ENCODE results near the gene TBC1D17. TPM values are rescaled to one million over a fixed set of nuclear protein-coding genes. Genes with fewer than 3 reads are reported as not detected.

The TBC1D17 gene
- total RNA-seq, 4 donors from 2014 or later: 47.7 to 56.5 (median 49.0) TPM

- Histone ChIP-seq H3K27me3 (no peaks in the 10 kb centered on the region), H3K36me3 (peaks cover 3 to 53% (median 9%) of the 10 kb centered on the region in 3 donors), H3K9me3 (no peaks in the 10 kb centered on the region), H3K27ac (no peak overlapping the region), H3K4me1 (peaks cover 0 to 18% (median 7%) of the 10 kb centered on the region in 4 donors), H3K4me3 (no peak overlapping the region)
- no peak for DNase-seq (ENCODE audit: low spot score in 2 of 2)
- TF ChIP-seq EP300 (IDR thresholded peaks at IDR 0.05) (no peak), CTCF (IDR thresholded peaks at IDR 0.05) (no peak), POLR2A (IDR thresholded peaks at IDR 0.05) (no peak)
- WGBS, 2 donors: 94 to 96% methylated on average over 15 to 20 of the region's 23 CpGs
Measured at GRCh38 chr19:49889038-49889686, 11.7 kb downstream of the TBC1D17 start.

- no peaks in the 10 kb centered on the region for H3K27me3 ChIP-seq
- H3K27ac ChIP-seq: no peak overlapping the region
- H3K36me3 ChIP-seq: peaks cover 0 to 47% (median 2%) of the 10 kb centered on the region in 3 donors
- peaks cover 0 to 18% (median 7%) of the 10 kb centered on the region in 4 donors for H3K4me1 ChIP-seq
- no peaks in the 10 kb centered on the region for H3K9me3 ChIP-seq
- peak overlapping the region in 3 of 4 donors; percentile 16 to 41 (median 32) for H3K4me3 ChIP-seq
- 34 to 65% methylated on average over 28 to 63 of the region's 71 CpGs for WGBS, 2 donors
- peak; percentile 54 to 74 for DNase-seq (ENCODE audit: low spot score in 2 of 2)
- TF ChIP-seq CTCF (IDR thresholded peaks at IDR 0.05) (peak; percentile 66 to 89 (median 82)), EP300 (IDR thresholded peaks at IDR 0.05) (peak in 1 of 2 donors; percentile 50), POLR2A (IDR thresholded peaks at IDR 0.05) (no peak)
Measured at GRCh38 chr19:49889687-49890348, 12.3 kb downstream of the TBC1D17 start.

GRCh38 chr19:49890349-49891311, 13.1 kb downstream of the TBC1D17 start:
- TF ChIP-seq EP300 (IDR thresholded peaks at IDR 0.05) (no peak), POLR2A (IDR thresholded peaks at IDR 0.05) (no peak), CTCF (IDR thresholded peaks at IDR 0.05) (peak in 3 of 5 experiments; percentile 1 to 38 (median 9))
- no peaks in the 10 kb centered on the region for H3K27me3 ChIP-seq
- H3K9me3 ChIP-seq: no peaks in the 10 kb centered on the region
- H3K36me3 ChIP-seq: peaks cover 0 to 38% (median 0%) of the 10 kb centered on the region in 3 donors
- H3K4me1 ChIP-seq: peaks cover 0 to 18% (median 7%) of the 10 kb centered on the region in 4 donors
- DNase-seq (ENCODE audit: low spot score in 2 of 2): no peak
- WGBS, 2 donors: 15 to 16% methylated on average over 20 to 27 of the region's 69 CpGs
- no peak overlapping the region for H3K27ac ChIP-seq
- peak overlapping the region in 3 of 4 donors; percentile 16 to 41 (median 32) for H3K4me3 ChIP-seq

GRCh38 chr19:49891393-49891792, 13.9 kb downstream of the TBC1D17 start:
- TF ChIP-seq EP300 (IDR thresholded peaks at IDR 0.05) (no peak), POLR2A (IDR thresholded peaks at IDR 0.05) (no peak), CTCF (IDR thresholded peaks at IDR 0.05) (no peak)
- no peak for DNase-seq (ENCODE audit: low spot score in 2 of 2)
- H3K4me1 ChIP-seq: peaks cover 0 to 18% (median 7%) of the 10 kb centered on the region in 4 donors
- WGBS, 2 donors: 69 to 74% methylated on average over 17 of the region's 17 CpGs
- H3K9me3 ChIP-seq: no peaks in the 10 kb centered on the region
- H3K36me3 ChIP-seq: peaks cover 0 to 31% (median 0%) of the 10 kb centered on the region in 3 donors
- no peak overlapping the region for H3K27ac ChIP-seq
- H3K27me3 ChIP-seq: no peaks in the 10 kb centered on the region
- no peak overlapping the region for H3K4me3 ChIP-seq
